Inflammatory macrophage (primary cell): ENCODE data around the gene TSPO.
"Not testable (repeated sequence)": the region's sequence is repeated elsewhere in the genome, so short reads cannot be mapped to it uniquely, and the experiment has no call there.

ENCODE experiments used
- DNase-seq, 2 donors: peaks; one replicate each; pipeline ENCODE4 v3.0.0-alpha.2; 2020 to 2022

TSPO gene

GRCh38 chr22:43131773-43132501 is 19.4 kb upstream of the TSPO start:
- DNase-seq: no peak

GRCh38 chr22:43133401-43133800 is 18.0 kb upstream of the TSPO start:
- DNase-seq: no peak

GRCh38 chr22:43134553-43134952 is 16.8 kb upstream of the TSPO start:
- DNase-seq: no peak

GRCh38 chr22:43135565-43135964 is 15.8 kb upstream of the TSPO start:
- no peak for DNase-seq

- DNase-seq: peak; percentile 14 to 34
These were observed 15.1 kb upstream of the TSPO start for GRCh38 chr22:43136255-43136654.

- peak in 1 of 2 donors; percentile 45 for DNase-seq
These were observed 14.6 kb upstream of the TSPO start for GRCh38 chr22:43136801-43137200.

GRCh38 chr22:43142880-43143562 is 8.3 kb upstream of the TSPO start, which contains the start of gene MCAT:
Gene MCAT, minus strand, starts transcription at chr22:43143398. Its CDS starts 50 bp downstream, at chr22:43143348.
- peak; percentile 71 to 83 for DNase-seq

GRCh38 chr22:43144949-43145348 is 6.4 kb upstream of the TSPO start:
- DNase-seq: no peak

GRCh38 chr22:43145371-43145770 is 6.0 kb upstream of the TSPO start:
- DNase-seq: not testable (repeated sequence)

GRCh38 chr22:43146332-43146731 is 5.0 kb upstream of the TSPO start:
- peak; percentile 75 to 77 for DNase-seq

- DNase-seq: peak; percentile 85 to 90
These were observed 3.5 kb upstream of the TSPO start for GRCh38 chr22:43147821-43148220.

GRCh38 chr22:43148581-43148980 is 2.8 kb upstream of the TSPO start:
- DNase-seq: peak; percentile 28 to 44

GRCh38 chr22:43150731-43151206 is 590 bp upstream of the TSPO start:
- no peak for DNase-seq

GRCh38 chr22:43152003-43152356 is 621 bp downstream of the TSPO start:
- no peak for DNase-seq

- peak; percentile 56 to 70 for DNase-seq
These were observed 1.2 kb downstream of the TSPO start for GRCh38 chr22:43152357-43153071.

- peak; percentile 54 to 60 for DNase-seq
These were observed 2.5 kb downstream of the TSPO start for GRCh38 chr22:43153899-43154298.

GRCh38 chr22:43154887-43155536 is 3.7 kb downstream of the TSPO start:
- peak; percentile 84 to 92 for DNase-seq

- DNase-seq: peak; percentile 44 to 63
These were observed 4.4 kb downstream of the TSPO start for GRCh38 chr22:43155789-43156188.

GRCh38 chr22:43156413-43156812 is 5.1 kb downstream of the TSPO start:
- no peak for DNase-seq

GRCh38 chr22:43157874-43158546 is 6.7 kb downstream of the TSPO start:
- no peak for DNase-seq

GRCh38 chr22:43158778-43159483 is 7.6 kb downstream of the TSPO start:
- DNase-seq: no peak
